GM18951 (cell line): ENCODE data around the gene ARHGAP42.

ENCODE experiments used
- POLR2A ChIP-seq: IDR thresholded peaks from 4 replicates; pipeline ENCODE4 v1.6.1; 2011; ENCODE audit warnings: mild to moderate bottlenecking; ENCODE audit not compliant: insufficient read length, insufficient read depth; ENCODE audit errors: extremely low read depth
- in situ Hi-C: fragments of 300-500 bp; cut with MboI; formaldehyde crosslinking; loops from one replicate; pipeline ENCODE4 v1.12.0; 2022; ENCODE audit warnings: low sequenced_read_pairs, mixed read lengths, inconsistent platforms; ENCODE audit not compliant: unreplicated experiment

ARHGAP42 gene

DNA sequence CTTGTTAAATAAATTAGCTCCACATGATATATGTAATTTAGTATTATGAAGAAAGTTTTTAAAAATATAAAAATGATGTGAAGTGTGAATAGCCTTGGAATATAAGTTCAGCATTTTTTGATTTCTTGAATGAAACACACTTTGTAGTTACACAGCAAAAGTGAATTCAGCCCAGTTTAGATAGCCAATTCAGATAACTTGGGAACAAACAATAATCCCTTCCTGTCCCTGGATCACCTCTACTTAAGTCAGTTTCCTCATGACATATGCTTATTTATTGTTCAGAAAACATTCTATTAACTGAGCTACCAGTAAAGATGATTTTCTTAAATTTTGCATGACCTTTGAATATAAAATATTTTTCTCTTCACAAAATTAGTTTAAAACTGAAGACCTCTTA, 335.2 kb downstream of the ARHGAP42 start:
- in situ Hi-C loops = no loop called here
- TF ChIP-seq POLR2A = no peak

- in situ Hi-C loops = no loop called here
- TF ChIP-seq POLR2A = no peak
Measured at GRCh38 chr11:101028644-101029043, 341.6 kb downstream of the ARHGAP42 start.

- TF ChIP-seq POLR2A = no peak
Measured at GRCh38 chr11:101030015-101030414, 342.9 kb downstream of the ARHGAP42 start.

DNA sequence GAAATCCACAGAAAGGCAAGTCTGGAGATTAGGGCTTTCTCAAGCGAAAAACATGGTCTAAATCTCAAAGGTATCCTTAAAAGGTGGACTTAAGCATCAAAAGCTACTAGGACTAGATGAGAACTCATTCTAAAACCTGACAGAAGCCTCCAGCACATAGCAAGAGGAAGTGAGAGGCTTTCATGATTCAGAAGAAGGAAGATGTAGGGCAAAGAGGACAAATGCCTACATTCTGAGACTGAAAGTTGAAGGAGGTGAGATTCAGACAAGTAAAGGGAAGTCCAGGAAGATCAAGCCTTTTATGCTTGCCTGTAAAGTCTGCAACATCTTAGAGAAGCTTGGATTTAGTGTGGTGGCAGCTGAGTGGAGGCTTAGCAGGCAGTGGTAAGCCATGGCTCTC, 343.6 kb downstream of the ARHGAP42 start:
- no peak for TF ChIP-seq POLR2A
- in situ Hi-C loops = no loop called here

More at GRCh38 chr11:101030015-101030414, 342.9 kb downstream of the ARHGAP42 start:
- in situ Hi-C loops = no loop called here

- in situ Hi-C loops = no loop called here
- no peak for TF ChIP-seq POLR2A
Measured at GRCh38 chr11:101031713-101032112, 344.6 kb downstream of the ARHGAP42 start.

GRCh38 chr11:101032991-101033390, 345.9 kb downstream of the ARHGAP42 start:
- in situ Hi-C loops = no loop called here
- TF ChIP-seq POLR2A = no peak

DNA sequence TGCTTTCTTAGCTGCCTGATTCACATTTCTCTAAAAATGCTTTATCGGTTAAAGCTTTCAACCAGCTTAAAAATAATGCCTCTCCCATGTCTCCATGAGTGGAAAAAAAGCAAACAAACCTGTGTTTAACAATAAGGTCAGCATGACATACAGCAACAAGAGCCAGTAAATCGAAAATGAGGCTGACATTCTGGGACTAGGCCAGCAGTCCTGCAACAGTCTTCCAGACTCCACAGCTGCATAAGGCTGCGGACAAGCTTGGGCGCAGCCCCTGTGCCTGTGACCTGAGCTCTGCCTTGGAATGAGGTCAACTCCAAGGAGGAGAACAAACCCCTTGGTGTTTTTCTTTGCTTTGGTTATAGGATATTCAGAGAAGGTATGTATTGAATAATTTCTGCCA, 347.0 kb downstream of the ARHGAP42 start:
- in situ Hi-C loops = no loop called here
- TF ChIP-seq POLR2A = no peak

GRCh38 chr11:101035872-101036271, 348.8 kb downstream of the ARHGAP42 start:
- in situ Hi-C loops = no loop called here

More at GRCh38 chr11:101035872-101036271, 348.8 kb downstream of the ARHGAP42 start:
- no peak for TF ChIP-seq POLR2A
